ENCODE data around the gene PPIE. TPM values are rescaled to one million over a fixed set of nuclear protein-coding genes. Genes with fewer than 3 reads are reported as not detected.

The PPIE gene
- total RNA-seq, 2 experiments from 2014 or later = 64.1 to 68.7 TPM

GRCh38 chr1:39745016-39745670 is 6.5 kb downstream of the PPIE start:
- Mint-ChIP-seq H3K27ac (no peak overlapping the region), H3K27me3 (no peaks in the 10 kb centered on the region), H3K4me1 (ENCODE audit: low read depth) (peaks cover 12% of the 10 kb centered on the region), H3K36me3 (peaks cover 62% of the 10 kb centered on the region), H3K4me3 (no peak overlapping the region), H3K9me3 (no peaks in the 10 kb centered on the region)
- ChIA-PET CTCF (interaction anchor here (1.6 kb wide), 1 partner anchor 646 kb away, joined by 4 read pairs; no protein-coding TSS in a partner anchor), POLR2A (no interaction called here)
- no peak for DNase-seq
- intact Hi-C loops (cut with micrococcal nuclease) = no loop called here

- intact Hi-C loops (cut with micrococcal nuclease) = no loop called here
- POLR2A ChIA-PET = no interaction called here
- Mint-ChIP-seq H3K27ac (no peak overlapping the region), H3K36me3 (peaks cover 52% of the 10 kb centered on the region), H3K27me3 (no peaks in the 10 kb centered on the region), H3K4me1 (ENCODE audit: low read depth) (no peaks in the 10 kb centered on the region), H3K9me3 (no peaks in the 10 kb centered on the region), H3K4me3 (no peak overlapping the region)
- no peak for DNase-seq
- CTCF ChIA-PET = no interaction called here
Observed at GRCh38 chr1:39751595-39751994, 12.9 kb downstream of the PPIE start.

GRCh38 chr1:39752703-39753102 is 14.0 kb downstream of the PPIE start:
- intact Hi-C loops (cut with micrococcal nuclease) = no loop called here
- Mint-ChIP-seq H3K36me3 (peaks cover 48% of the 10 kb centered on the region), H3K27ac (no peak overlapping the region), H3K4me1 (ENCODE audit: low read depth) (no peaks in the 10 kb centered on the region), H3K4me3 (no peak overlapping the region), H3K27me3 (no peaks in the 10 kb centered on the region), H3K9me3 (no peaks in the 10 kb centered on the region)
- POLR2A ChIA-PET = no interaction called here
- CTCF ChIA-PET = no interaction called here
- DNase-seq = no peak

- Mint-ChIP-seq H3K27me3 (no peaks in the 10 kb centered on the region), H3K9me3 (no peaks in the 10 kb centered on the region), H3K27ac (no peak overlapping the region), H3K4me3 (no peak overlapping the region), H3K36me3 (peaks cover 50% of the 10 kb centered on the region), H3K4me1 (ENCODE audit: low read depth) (no peaks in the 10 kb centered on the region)
- no peak for DNase-seq
- ChIA-PET POLR2A (no interaction called here), CTCF (no interaction called here)
- intact Hi-C loops (cut with micrococcal nuclease) = no loop called here
Observed at GRCh38 chr1:39753132-39754025, 14.7 kb downstream of the PPIE start.

GRCh38 chr1:39754026-39754570 is 15.4 kb downstream of the PPIE start:
- Mint-ChIP-seq H3K9me3 (no peaks in the 10 kb centered on the region), H3K27me3 (no peaks in the 10 kb centered on the region), H3K36me3 (peaks cover 51% of the 10 kb centered on the region), H3K4me1 (ENCODE audit: low read depth) (no peaks in the 10 kb centered on the region), H3K27ac (no peak overlapping the region), H3K4me3 (no peak overlapping the region)
- ChIA-PET POLR2A (no interaction called here), CTCF (interaction anchor here (1.3 kb wide), 1 partner anchor 34 kb away, joined by 4 read pairs; no protein-coding TSS in a partner anchor)
- DNase-seq = no peak
- intact Hi-C loops (cut with micrococcal nuclease) = no loop called here

GRCh38 chr1:39754906-39755504 is 16.3 kb downstream of the PPIE start:
- ChIA-PET POLR2A (no interaction called here), CTCF (interaction anchor here (1.3 kb wide), 1 partner anchor 35 kb away, joined by 4 read pairs; no protein-coding TSS in a partner anchor)
- no peaks in the 10 kb centered on the region for H3K27me3 Mint-ChIP-seq
- no peak overlapping the region for H3K27ac Mint-ChIP-seq
- no peaks in the 10 kb centered on the region for H3K4me1 Mint-ChIP-seq (ENCODE audit: low read depth)
- H3K4me3 Mint-ChIP-seq = no peak overlapping the region
- DNase-seq = no peak
- H3K36me3 Mint-ChIP-seq = peaks cover 47% of the 10 kb centered on the region
- H3K9me3 Mint-ChIP-seq = no peaks in the 10 kb centered on the region
- intact Hi-C loops (cut with micrococcal nuclease) = no loop called here

- POLR2A ChIA-PET = no interaction called here
- CTCF ChIA-PET = no interaction called here
- H3K4me1 Mint-ChIP-seq (ENCODE audit: low read depth) = no peaks in the 10 kb centered on the region
- no peak for DNase-seq
- intact Hi-C loops (cut with micrococcal nuclease) = no loop called here
- H3K9me3 Mint-ChIP-seq = no peaks in the 10 kb centered on the region
- H3K4me3 Mint-ChIP-seq = no peak overlapping the region
- H3K27me3 Mint-ChIP-seq = no peaks in the 10 kb centered on the region
- no peak overlapping the region for H3K27ac Mint-ChIP-seq
- H3K36me3 Mint-ChIP-seq = peaks cover 41% of the 10 kb centered on the region
Observed at GRCh38 chr1:39755965-39756659, 17.4 kb downstream of the PPIE start.

GRCh38 chr1:39757501-39757900 is 18.8 kb downstream of the PPIE start:
- no peaks in the 10 kb centered on the region for H3K27me3 Mint-ChIP-seq
- no peak for DNase-seq
- intact Hi-C loops (cut with micrococcal nuclease) = no loop called here
- H3K4me3 Mint-ChIP-seq = no peak overlapping the region
- no peaks in the 10 kb centered on the region for H3K9me3 Mint-ChIP-seq
- POLR2A ChIA-PET = no interaction called here
- peaks cover 31% of the 10 kb centered on the region for H3K36me3 Mint-ChIP-seq
- no peaks in the 10 kb centered on the region for H3K4me1 Mint-ChIP-seq (ENCODE audit: low read depth)
- H3K27ac Mint-ChIP-seq = no peak overlapping the region
- CTCF ChIA-PET = no interaction called here

- CTCF ChIA-PET = no interaction called here
- Mint-ChIP-seq H3K27ac (no peak overlapping the region), H3K27me3 (no peaks in the 10 kb centered on the region), H3K36me3 (peaks cover 23% of the 10 kb centered on the region), H3K4me3 (no peak overlapping the region), H3K4me1 (ENCODE audit: low read depth) (no peaks in the 10 kb centered on the region), H3K9me3 (no peaks in the 10 kb centered on the region)
- intact Hi-C loops (cut with micrococcal nuclease) = no loop called here
- no peak for DNase-seq
- POLR2A ChIA-PET = no interaction called here
Observed at GRCh38 chr1:39758556-39759435, 20.1 kb downstream of the PPIE start.

GRCh38 chr1:39759436-39759726 is 20.7 kb downstream of the PPIE start:
- ChIA-PET CTCF (no interaction called here), POLR2A (no interaction called here)
- Mint-ChIP-seq H3K4me1 (ENCODE audit: low read depth) (no peaks in the 10 kb centered on the region), H3K27ac (no peak overlapping the region), H3K27me3 (no peaks in the 10 kb centered on the region), H3K4me3 (no peak overlapping the region), H3K9me3 (no peaks in the 10 kb centered on the region), H3K36me3 (peaks cover 22% of the 10 kb centered on the region)
- DNase-seq = no peak
- intact Hi-C loops (cut with micrococcal nuclease) = no loop called here

GRCh38 chr1:39760074-39761008 is 21.7 kb downstream of the PPIE start:
- Mint-ChIP-seq H3K9me3 (no peaks in the 10 kb centered on the region), H3K36me3 (peaks cover 22% of the 10 kb centered on the region), H3K27me3 (no peaks in the 10 kb centered on the region), H3K4me1 (ENCODE audit: low read depth) (no peaks in the 10 kb centered on the region), H3K4me3 (no peak overlapping the region), H3K27ac (no peak overlapping the region)
- CTCF ChIA-PET = no interaction called here
- no peak for DNase-seq
- POLR2A ChIA-PET = no interaction called here
- intact Hi-C loops (cut with micrococcal nuclease) = no loop called here
